Uterus (tissue), 2 donors: Measurements from ENCODE around the gene BLMH.

ENCODE experiments used
- POLR2A ChIP-seq, 2 donors: fragments of 450-650 bp; IDR thresholded peaks; one replicate each; pipeline ENCODE4 v1.6.1; 2016; ENCODE audit warnings: antibody characterized with exemption in 2 of 2, mild to moderate bottlenecking in 1 of 2, moderate library complexity in 1 of 2
- TF ChIP-seq, protein P1 (sequence below), 4 experiments: fragments of 200-600 bp in 2 of 4; fragments of 450-650 bp in 2 of 4; sonication (generic) in 2 of 4; IDR thresholded peaks; one replicate each; pipeline ENCODE4 v1.5.1; 2016 to 2019; ENCODE audit warnings: antibody characterized with exemption in 4 of 4, mild to moderate bottlenecking in 2 of 4, moderate library complexity in 1 of 4

DNA sequence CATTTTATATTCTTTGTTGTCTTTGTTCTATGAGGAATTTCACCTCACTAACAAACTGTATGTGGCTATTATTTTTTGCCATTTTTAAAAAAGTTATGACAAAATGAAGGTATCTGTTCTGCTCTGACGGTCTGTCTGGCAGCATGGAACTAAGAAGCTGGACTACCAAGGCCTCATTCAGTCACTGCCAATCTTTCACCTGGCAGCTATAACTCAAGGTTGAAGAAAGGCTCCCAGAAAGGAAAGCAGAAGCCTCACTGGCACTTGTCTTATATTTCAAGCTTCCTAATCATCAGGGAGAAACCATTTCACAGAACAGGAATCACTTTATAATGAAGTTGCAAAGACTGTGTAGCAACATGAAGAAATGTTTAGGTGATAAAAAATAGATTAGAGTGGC is 37.6 kb downstream of the BLMH start:
- TF ChIP-seq, protein P1, sequence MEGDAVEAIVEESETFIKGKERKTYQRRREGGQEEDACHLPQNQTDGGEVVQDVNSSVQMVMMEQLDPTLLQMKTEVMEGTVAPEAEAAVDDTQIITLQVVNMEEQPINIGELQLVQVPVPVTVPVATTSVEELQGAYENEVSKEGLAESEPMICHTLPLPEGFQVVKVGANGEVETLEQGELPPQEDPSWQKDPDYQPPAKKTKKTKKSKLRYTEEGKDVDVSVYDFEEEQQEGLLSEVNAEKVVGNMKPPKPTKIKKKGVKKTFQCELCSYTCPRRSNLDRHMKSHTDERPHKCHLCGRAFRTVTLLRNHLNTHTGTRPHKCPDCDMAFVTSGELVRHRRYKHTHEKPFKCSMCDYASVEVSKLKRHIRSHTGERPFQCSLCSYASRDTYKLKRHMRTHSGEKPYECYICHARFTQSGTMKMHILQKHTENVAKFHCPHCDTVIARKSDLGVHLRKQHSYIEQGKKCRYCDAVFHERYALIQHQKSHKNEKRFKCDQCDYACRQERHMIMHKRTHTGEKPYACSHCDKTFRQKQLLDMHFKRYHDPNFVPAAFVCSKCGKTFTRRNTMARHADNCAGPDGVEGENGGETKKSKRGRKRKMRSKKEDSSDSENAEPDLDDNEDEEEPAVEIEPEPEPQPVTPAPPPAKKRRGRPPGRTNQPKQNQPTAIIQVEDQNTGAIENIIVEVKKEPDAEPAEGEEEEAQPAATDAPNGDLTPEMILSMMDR (IDR thresholded peaks at IDR 0.05) = no peak
- no peak for TF ChIP-seq POLR2A (IDR thresholded peaks at IDR 0.05)
